NB4 (cell line): Measurements from ENCODE around the gene EEF1A2.

ENCODE experiments used
- CTCF ChIP-seq: IDR thresholded peaks from one replicate; pipeline ENCODE4 v1.5.1; 2012; ENCODE audit warnings: low read depth, low read length
- MYC ChIP-seq: IDR thresholded peaks from 2 replicates; pipeline ENCODE4 v1.6.1; 2011; ENCODE audit warnings: low read depth, low read length
- POLR2A ChIP-seq: IDR thresholded peaks from 2 replicates; pipeline ENCODE4 v1.6.1; 2011; ENCODE audit warnings: mild to moderate bottlenecking; ENCODE audit not compliant: insufficient read length; ENCODE audit errors: extremely low read depth
- TF ChIP-seq, protein P1 (sequence below): IDR thresholded peaks from 2 replicates; pipeline ENCODE4 v1.6.1; 2011; ENCODE audit warnings: low read depth, low read length

DNA sequence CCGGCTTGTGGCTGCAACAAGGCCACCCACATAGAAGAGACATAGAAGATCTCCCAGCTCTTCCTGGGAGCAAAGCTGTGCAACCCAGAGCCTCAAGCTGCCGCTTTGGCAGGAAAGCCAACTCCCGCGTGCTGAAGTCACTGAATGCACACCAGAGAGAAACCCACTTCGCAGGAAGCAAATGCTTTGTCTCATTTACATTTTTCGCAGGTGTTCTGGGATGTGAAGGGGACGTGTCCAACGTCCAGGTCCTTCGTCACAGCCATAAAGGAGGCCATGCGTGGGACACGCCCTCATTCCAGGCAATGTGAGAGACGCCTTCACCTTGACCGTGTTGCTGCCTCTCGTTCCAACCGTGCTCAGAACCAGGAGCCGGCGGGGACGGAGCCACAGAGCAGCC, 50.9 kb downstream of the EEF1A2 start:
- TF ChIP-seq CTCF (no peak), POLR2A (no peak), MYC (no peak)
- TF ChIP-seq, protein P1, sequence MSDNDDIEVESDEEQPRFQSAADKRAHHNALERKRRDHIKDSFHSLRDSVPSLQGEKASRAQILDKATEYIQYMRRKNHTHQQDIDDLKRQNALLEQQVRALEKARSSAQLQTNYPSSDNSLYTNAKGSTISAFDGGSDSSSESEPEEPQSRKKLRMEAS: no peak
